Inferior parietal cortex (tissue), 1 donor: Measurements from ENCODE around the gene SVIP.
A peak's percentile ranks its signal among the peaks of the same experiment; 100 is the strongest.

Source experiments
- DNase-seq: peaks from one replicate; pipeline ENCODE4 v3.0.0-alpha.2; 2016; ENCODE audit errors: extremely low spot score

SVIP gene

GRCh38 chr11:22829231-22830081, at the start of gene SVIP:
Gene SVIP (minus strand): TSS chr11:22829801. CDS start chr11:22829748, 53 bp downstream.
- peak; percentile 88 for DNase-seq

GRCh38 chr11:22878604-22879003, 49.0 kb upstream of the SVIP start:
- DNase-seq: no peak

GRCh38 chr11:22878039-22878438, 48.4 kb upstream of the SVIP start:
- DNase-seq: no peak

GRCh38 chr11:22875869-22876473, 46.4 kb upstream of the SVIP start:
- peak; percentile 93 for DNase-seq

- DNase-seq: no peak
Observed at GRCh38 chr11:22869325-22869724, 39.7 kb upstream of the SVIP start.

GRCh38 chr11:22860241-22860640, 30.6 kb upstream of the SVIP start, which contains the start of gene CCDC179:
Gene CCDC179 (minus strand): TSS chr11:22860474. CDS start chr11:22860421, 53 bp downstream.
- no peak for DNase-seq

GRCh38 chr11:22859756-22860155, 30.2 kb upstream of the SVIP start:
- DNase-seq: no peak

- no peak for DNase-seq
Observed at GRCh38 chr11:22851477-22851876, 21.9 kb upstream of the SVIP start.

GRCh38 chr11:22846726-22847125, 17.1 kb upstream of the SVIP start:
- no peak for DNase-seq

- no peak for DNase-seq
Observed at GRCh38 chr11:22832315-22833015, 2.9 kb upstream of the SVIP start.

GRCh38 chr11:22830082-22830414, 447 bp upstream of the SVIP start:
- DNase-seq: no peak

GRCh38 chr11:22828373-22828772, 1.2 kb downstream of the SVIP start:
- DNase-seq: no peak

- DNase-seq: no peak
Observed at GRCh38 chr11:22822203-22822602, 7.4 kb downstream of the SVIP start.

- DNase-seq: no peak
Observed at GRCh38 chr11:22809893-22810292, 19.7 kb downstream of the SVIP start.

GRCh38 chr11:22808571-22809197, 20.9 kb downstream of the SVIP start:
- no peak for DNase-seq

- no peak for DNase-seq
Observed at GRCh38 chr11:22807855-22808570, 21.6 kb downstream of the SVIP start.

GRCh38 chr11:22807391-22807790, 22.2 kb downstream of the SVIP start:
- no peak for DNase-seq

- DNase-seq: no peak
Observed at GRCh38 chr11:22802861-22803260, 26.7 kb downstream of the SVIP start.

- DNase-seq: no peak
Observed at GRCh38 chr11:22800482-22800881, 29.1 kb downstream of the SVIP start.

- DNase-seq: no peak
Observed at GRCh38 chr11:22798901-22799300, 30.7 kb downstream of the SVIP start.

- DNase-seq: no peak
Observed at GRCh38 chr11:22797047-22797446, 32.6 kb downstream of the SVIP start.

GRCh38 chr11:22795914-22796313, 33.7 kb downstream of the SVIP start:
- DNase-seq: no peak
